Type B pancreatic cell (in vitro differentiated cells): ENCODE measurements around the gene KLF7. TPM values are rescaled to one million over a fixed set of nuclear protein-coding genes. Genes with fewer than 3 reads are reported as not detected.
A peak's percentile ranks its signal among the peaks of the same experiment; 100 is the strongest.

Experiments
- DNase-seq: peaks from one replicate; pipeline ENCODE4 v3.0.0; 2021; ENCODE audit warnings: mixed read lengths; ENCODE audit not compliant: unreplicated experiment; ENCODE audit errors: extremely low spot score
- H3K27ac Mint-ChIP-seq: 2 replicates; pipeline ENCODE4 v1.8.0; 2021; ENCODE audit warnings: mild to moderate bottlenecking, mixed read lengths
- H3K27me3 Mint-ChIP-seq: 2 replicates; pipeline ENCODE4 v1.8.0; 2021; ENCODE audit warnings: mixed read lengths
- H3K36me3 Mint-ChIP-seq: 2 replicates; pipeline ENCODE4 v1.8.0; 2021; ENCODE audit warnings: mixed read lengths
- H3K4me1 Mint-ChIP-seq: one replicate; pipeline ENCODE4 v1.8.0; 2021; ENCODE audit warnings: mixed read lengths; ENCODE audit not compliant: unreplicated experiment
- H3K4me3 Mint-ChIP-seq: 2 replicates; pipeline ENCODE4 v1.8.0; 2021; ENCODE audit warnings: mild to moderate bottlenecking, mixed read lengths
- H3K9me3 Mint-ChIP-seq: 2 replicates; pipeline ENCODE4 v1.8.0; 2021; ENCODE audit warnings: mixed read lengths
- total RNA-seq: library from RNA; stranded (reverse); gene quantifications from 2 replicates; pipeline ENCODE4 v1.2.1, GENCODE V29; 2021; ENCODE audit warnings: low replicate concordance
- TF ChIP-seq, protein P1 (sequence below): fragments of 200-600 bp; sonication (generic); conservative IDR thresholded peaks from 2 replicates; pipeline ENCODE4 v1.5.0; 2021; ENCODE audit warnings: antibody characterized with exemption, mild to moderate bottlenecking

The KLF7 gene
- total RNA-seq, 1 donor from 2014 or later: 20.3 TPM

DNA sequence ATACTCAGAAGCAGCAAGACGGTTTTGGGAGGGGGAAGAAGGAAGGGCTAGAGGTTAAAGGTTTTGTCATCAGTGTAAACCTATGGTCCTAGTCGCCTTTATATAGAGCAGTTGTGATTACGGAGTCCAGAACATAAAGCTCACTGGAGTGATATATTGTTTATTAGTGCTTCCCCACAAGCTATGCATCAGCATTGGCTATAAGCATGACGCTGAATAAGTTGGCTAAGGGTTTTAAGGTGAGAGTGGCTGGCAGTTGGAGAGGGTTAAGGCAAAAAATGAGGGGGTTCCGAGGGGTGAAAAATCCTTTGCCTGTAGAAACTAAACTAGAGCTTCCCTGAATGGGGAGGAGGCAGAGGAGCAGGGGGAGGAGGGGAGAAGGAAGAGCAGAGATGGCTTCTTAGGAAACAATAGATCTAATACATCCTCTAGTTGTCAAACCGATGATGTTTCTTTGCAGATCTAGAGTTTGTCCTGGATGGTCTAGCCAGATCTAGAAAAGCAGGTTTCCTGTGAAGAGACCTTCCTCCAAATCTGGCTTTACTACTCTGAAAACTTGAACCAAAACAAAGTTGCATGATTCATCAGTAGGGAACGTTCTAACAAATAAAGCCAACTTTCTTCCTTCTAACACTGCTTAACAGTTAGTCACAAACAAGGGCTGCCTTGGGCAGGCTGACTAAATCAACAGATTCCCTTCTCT is 2.5 kb downstream of the KLF7 start:
- Mint-ChIP-seq H3K4me3 (peak overlapping the region; percentile 99), H3K9me3 (no peaks in the 10 kb centered on the region), H3K27ac (peak overlapping the region; percentile 98), H3K36me3 (no peaks in the 10 kb centered on the region), H3K4me1 (peaks cover 39% of the 10 kb centered on the region), H3K27me3 (no peaks in the 10 kb centered on the region)
- DNase-seq: no peak
- TF ChIP-seq, protein P1, sequence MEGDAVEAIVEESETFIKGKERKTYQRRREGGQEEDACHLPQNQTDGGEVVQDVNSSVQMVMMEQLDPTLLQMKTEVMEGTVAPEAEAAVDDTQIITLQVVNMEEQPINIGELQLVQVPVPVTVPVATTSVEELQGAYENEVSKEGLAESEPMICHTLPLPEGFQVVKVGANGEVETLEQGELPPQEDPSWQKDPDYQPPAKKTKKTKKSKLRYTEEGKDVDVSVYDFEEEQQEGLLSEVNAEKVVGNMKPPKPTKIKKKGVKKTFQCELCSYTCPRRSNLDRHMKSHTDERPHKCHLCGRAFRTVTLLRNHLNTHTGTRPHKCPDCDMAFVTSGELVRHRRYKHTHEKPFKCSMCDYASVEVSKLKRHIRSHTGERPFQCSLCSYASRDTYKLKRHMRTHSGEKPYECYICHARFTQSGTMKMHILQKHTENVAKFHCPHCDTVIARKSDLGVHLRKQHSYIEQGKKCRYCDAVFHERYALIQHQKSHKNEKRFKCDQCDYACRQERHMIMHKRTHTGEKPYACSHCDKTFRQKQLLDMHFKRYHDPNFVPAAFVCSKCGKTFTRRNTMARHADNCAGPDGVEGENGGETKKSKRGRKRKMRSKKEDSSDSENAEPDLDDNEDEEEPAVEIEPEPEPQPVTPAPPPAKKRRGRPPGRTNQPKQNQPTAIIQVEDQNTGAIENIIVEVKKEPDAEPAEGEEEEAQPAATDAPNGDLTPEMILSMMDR: no peak

DNA sequence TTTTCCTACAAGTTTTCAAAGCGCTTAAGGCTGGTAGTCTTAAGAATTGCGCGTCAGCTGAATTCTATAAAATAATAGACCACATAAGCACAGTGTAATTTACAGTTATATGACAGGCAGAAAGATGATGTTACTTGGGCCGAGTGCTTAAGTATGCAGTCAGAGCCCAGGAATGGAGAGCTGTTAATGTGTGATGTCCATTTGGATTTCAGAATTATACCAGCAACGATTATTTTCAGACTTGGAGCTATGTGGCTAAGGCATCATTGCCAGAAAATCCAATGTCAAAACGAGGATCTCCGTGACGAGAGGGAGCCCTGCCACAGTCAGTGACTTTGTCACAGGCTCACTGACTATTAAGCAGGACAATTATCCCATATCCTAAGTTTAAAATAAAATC is 3.4 kb downstream of the KLF7 start:
- Mint-ChIP-seq H3K27me3 (no peaks in the 10 kb centered on the region), H3K36me3 (peaks cover 5% of the 10 kb centered on the region), H3K4me3 (peak overlapping the region; percentile 99), H3K9me3 (no peaks in the 10 kb centered on the region), H3K27ac (no peak overlapping the region), H3K4me1 (peaks cover 32% of the 10 kb centered on the region)
- TF ChIP-seq, protein P1: no peak
- DNase-seq: no peak

DNA sequence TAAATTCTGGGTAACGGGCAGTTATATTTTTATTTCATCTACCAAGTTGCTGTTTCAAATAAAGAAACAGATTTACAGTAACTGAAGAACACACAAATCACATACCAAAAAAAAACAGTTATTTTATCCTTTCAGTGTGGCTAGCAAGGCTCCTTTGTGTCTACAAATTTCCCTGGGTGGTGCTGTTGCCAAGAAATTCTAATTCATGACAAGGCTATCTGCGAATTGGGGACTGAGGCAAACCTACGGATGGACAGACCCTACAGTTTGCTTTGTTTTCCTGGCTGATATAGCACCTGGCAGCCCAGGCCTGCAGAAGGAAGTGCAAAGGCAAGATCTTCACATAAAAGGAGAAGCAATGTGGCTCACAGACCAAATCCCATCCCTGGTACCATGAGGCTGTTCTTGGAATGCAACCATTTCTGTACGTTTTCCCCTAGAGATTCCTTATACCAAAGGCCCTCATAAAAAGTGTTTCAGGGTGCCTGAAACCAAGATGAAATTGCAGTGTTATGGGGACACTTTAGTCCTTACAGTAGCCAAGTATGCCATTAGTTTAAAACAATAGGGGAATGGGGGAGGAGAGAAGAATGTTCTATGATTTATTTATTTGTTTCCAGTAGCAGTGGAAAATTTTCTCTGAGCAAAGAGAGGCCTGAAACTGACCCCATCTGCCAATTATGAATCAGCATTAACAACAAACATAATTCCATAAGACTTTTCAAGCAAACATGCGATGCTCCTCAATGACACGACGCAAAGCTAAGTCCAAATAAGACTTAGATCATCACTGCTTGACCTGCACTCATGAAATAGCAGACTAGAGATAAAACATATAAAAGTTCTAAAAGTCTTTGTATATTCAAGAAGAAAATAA is 4.3 kb downstream of the KLF7 start:
- H3K4me1 Mint-ChIP-seq: peaks cover 35% of the 10 kb centered on the region
- no peaks in the 10 kb centered on the region for H3K27me3 Mint-ChIP-seq
- H3K4me3 Mint-ChIP-seq: peak overlapping the region; percentile 54
- H3K9me3 Mint-ChIP-seq: no peaks in the 10 kb centered on the region
- H3K27ac Mint-ChIP-seq: no peak overlapping the region
- TF ChIP-seq, protein P1: no peak
- H3K36me3 Mint-ChIP-seq: peaks cover 7% of the 10 kb centered on the region
- DNase-seq: no peak

DNA sequence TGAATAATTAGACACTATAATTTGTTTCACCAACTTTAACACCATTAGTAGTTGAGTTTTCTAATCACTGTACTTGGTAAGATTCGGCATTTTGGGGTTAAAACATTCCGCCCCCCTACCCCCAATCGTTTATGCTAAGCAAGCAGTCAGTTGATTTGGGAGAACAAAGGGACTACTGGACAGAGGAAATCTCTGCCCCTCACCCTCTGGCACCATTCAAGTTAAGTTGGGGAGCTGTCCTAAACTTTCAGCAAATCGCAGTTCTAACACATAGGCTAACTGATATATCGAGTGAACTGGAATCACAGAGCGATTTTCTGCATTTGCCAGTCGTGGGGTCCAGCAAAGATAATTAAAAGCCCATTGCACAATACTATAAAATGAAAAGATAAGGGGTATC is 5.6 kb downstream of the KLF7 start:
- H3K36me3 Mint-ChIP-seq: peaks cover 11% of the 10 kb centered on the region
- no peak overlapping the region for H3K4me3 Mint-ChIP-seq
- no peaks in the 10 kb centered on the region for H3K27me3 Mint-ChIP-seq
- no peak overlapping the region for H3K27ac Mint-ChIP-seq
- no peak for DNase-seq
- H3K4me1 Mint-ChIP-seq: peaks cover 44% of the 10 kb centered on the region
- TF ChIP-seq, protein P1: no peak
- no peaks in the 10 kb centered on the region for H3K9me3 Mint-ChIP-seq

DNA sequence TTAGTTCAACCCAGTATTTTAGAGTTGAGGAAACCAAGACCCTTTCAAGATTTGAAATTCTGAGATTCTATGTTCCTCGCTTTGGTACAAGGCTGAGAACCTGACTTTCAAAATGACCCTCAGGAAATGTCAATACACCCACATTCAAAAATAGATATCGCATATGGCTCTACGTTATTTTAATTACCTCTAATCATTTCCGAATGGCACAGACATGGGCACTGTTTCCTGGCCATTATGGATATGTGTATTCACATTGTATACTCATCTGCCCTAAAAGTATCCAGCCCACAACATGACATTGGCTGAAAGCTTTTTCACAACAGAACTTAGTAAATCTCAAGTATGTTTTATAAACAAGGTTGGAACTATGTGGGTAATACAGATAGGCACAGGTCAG is 6.7 kb downstream of the KLF7 start:
- TF ChIP-seq, protein P1: no peak
- no peaks in the 10 kb centered on the region for H3K9me3 Mint-ChIP-seq
- H3K27ac Mint-ChIP-seq: no peak overlapping the region
- peaks cover 14% of the 10 kb centered on the region for H3K36me3 Mint-ChIP-seq
- no peaks in the 10 kb centered on the region for H3K27me3 Mint-ChIP-seq
- DNase-seq: no peak
- H3K4me1 Mint-ChIP-seq: peaks cover 48% of the 10 kb centered on the region
- H3K4me3 Mint-ChIP-seq: no peak overlapping the region
